Left cardiac atrium (tissue), 4 donors: ENCODE data around the gene HLA-DOA. TPM values are rescaled to one million over a fixed set of nuclear protein-coding genes. Genes with fewer than 3 reads are reported as not detected.

Experiments
- ATAC-seq, 2 donors: fragments of 200-7000 bp; cut with Tn5 transposase; one replicate each; pipeline ENCODE4 v1.9.1; 2020; ENCODE audit warnings: mild to moderate bottlenecking in 2 of 2, moderate library complexity in 2 of 2
- DNase-seq: peaks from one replicate; pipeline ENCODE4 v3.0.0-alpha.2; 2020
- intact Hi-C, 2 donors: fragments of 100-400 bp; cut with DNase I; formaldehyde crosslinking; loops; one replicate each; pipeline versions ENCODE4 v1.14.1 to v1.15.1; 2022 to 2023
- long read RNA-seq: library from polyadenylated mRNA; unstranded; transcript quantifications from one replicate; pipeline ENCODE4 v2.0.0, GENCODE V29; 2021
- total RNA-seq, 2 donors: library from RNA; stranded (reverse); fragmentation: NEBNext Ultra II Directional; extraction: Animal tissue kit (Norgen Biotek cat#: 25700); gene quantifications; one replicate each; pipeline ENCODE4 v1.2.1, GENCODE V29; 2021
- donor health status: DM: no; HTN: yes; CAD: no.
- donor health status: DM: no; HTN: yes; CAD: no; lungs with severe emphysema.
- donor health status: DM: yes; HTN: yes; CAD: no.
- donor health status: Dilated cardiomyopathy.

Gene HLA-DOA
- total RNA-seq = 1 to 10 TPM; 1.8 to 3.0 TPM
- long read RNA-seq = 0 reads

- DNase-seq = no peak
- peak; percentile 62 to 64 for ATAC-seq
- intact Hi-C loops = loop anchor here in 1 of 2 donors (10.0 kb wide), 1 partner anchor 216 kb away; no protein-coding TSS in a partner anchor
Observed at GRCh38 chr6:33008944-33009861, at the start of gene HLA-DOA. HLA-DOA (minus strand) TSS chr6:33009591.

GRCh38 chr6:33057222-33058150, 48.1 kb upstream of the HLA-DOA start:
- intact Hi-C loops = no loop called here
- DNase-seq = no peak
- ATAC-seq = no peak

GRCh38 chr6:33053230-33053629, 43.8 kb upstream of the HLA-DOA start:
- DNase-seq (no peak), ATAC-seq (no peak)
- intact Hi-C loops = no loop called here

GRCh38 chr6:33052627-33053026, 43.2 kb upstream of the HLA-DOA start:
- intact Hi-C loops = no loop called here
- DNase-seq (no peak), ATAC-seq (no peak)

- ATAC-seq (no peak), DNase-seq (no peak)
- intact Hi-C loops = no loop called here
Observed at GRCh38 chr6:33050014-33050810, 40.8 kb upstream of the HLA-DOA start.

GRCh38 chr6:33049323-33050013, 40.1 kb upstream of the HLA-DOA start:
- intact Hi-C loops = no loop called here
- ATAC-seq (no peak), DNase-seq (no peak)

- ATAC-seq = no peak
- DNase-seq = no peak
- intact Hi-C loops = no loop called here
Observed at GRCh38 chr6:33040157-33040556, 30.8 kb upstream of the HLA-DOA start.

- DNase-seq = no peak
- no peak for ATAC-seq
- intact Hi-C loops = no loop called here
Observed at GRCh38 chr6:33036535-33036934, 27.1 kb upstream of the HLA-DOA start.

GRCh38 chr6:33034554-33034953, 25.2 kb upstream of the HLA-DOA start:
- intact Hi-C loops = no loop called here
- ATAC-seq = no peak
- DNase-seq = no peak

GRCh38 chr6:33030245-33030644, 20.9 kb upstream of the HLA-DOA start:
- DNase-seq = no peak
- no peak for ATAC-seq
- intact Hi-C loops = no loop called here

- ATAC-seq (peak; percentile 95), DNase-seq (peak; percentile 42)
- intact Hi-C loops = no loop called here
Observed at GRCh38 chr6:33029328-33030184, 20.2 kb upstream of the HLA-DOA start.

GRCh38 chr6:33028220-33028849, 18.9 kb upstream of the HLA-DOA start:
- ATAC-seq (peak in 1 of 2 donors; percentile 24), DNase-seq (no peak)
- intact Hi-C loops = no loop called here

- ATAC-seq = no peak
- intact Hi-C loops = no loop called here
Observed at GRCh38 chr6:33024521-33024920, 15.1 kb upstream of the HLA-DOA start.

GRCh38 chr6:33023536-33023935, 14.1 kb upstream of the HLA-DOA start:
- DNase-seq = no peak
- intact Hi-C loops = no loop called here
- no peak for ATAC-seq

More at GRCh38 chr6:33024521-33024920, 15.1 kb upstream of the HLA-DOA start:
- no peak for DNase-seq

GRCh38 chr6:33021917-33022316, 12.5 kb upstream of the HLA-DOA start:
- no peak for ATAC-seq
- intact Hi-C loops = no loop called here
- DNase-seq = no peak

- ATAC-seq (peak; percentile 5), DNase-seq (no peak)
- intact Hi-C loops = loop anchor here (5.0 to 10.0 kb wide), 4 partner anchors 63 to 225 kb away; no protein-coding TSS in a partner anchor
Observed at GRCh38 chr6:33019372-33019771, 10.0 kb upstream of the HLA-DOA start.

- DNase-seq (peak; percentile 71), ATAC-seq (peak; percentile 86 to 91)
- intact Hi-C loops = loop anchor here (5.0 to 10.0 kb wide), 4 partner anchors 63 to 226 kb away; no protein-coding TSS in a partner anchor
Observed at GRCh38 chr6:33018904-33019303, 9.5 kb upstream of the HLA-DOA start.
